K562 (cell line): Measurements from ENCODE around the gene POLR2H. TPM values are rescaled to one million over a fixed set of nuclear protein-coding genes. Genes with fewer than 3 reads are reported as not detected.
A peak's percentile ranks its signal among the peaks of the same experiment; 100 is the strongest.

Source experiments
- BCL6 ChIP-seq: fragments of 250-450 bp; sonication (Bioruptor Pico); IDR thresholded peaks from 2 replicates; pipeline ENCODE4 v1.4.0; 2020
- EP300 ChIP-seq: IDR thresholded peaks from 2 replicates; pipeline ENCODE4 v1.6.1; 2012; ENCODE audit warnings: low read length, improper control_type of control experiment
- FOXA1 ChIP-seq: fragments of 450-650 bp; IDR thresholded peaks from 2 replicates; pipeline ENCODE4 v1.6.1; 2016; ENCODE audit warnings: mild to moderate bottlenecking, borderline replicate concordance
- HMG20B ChIP-seq: fragments of 250-450 bp; sonication (Bioruptor Pico); IDR thresholded peaks from 2 replicates; pipeline ENCODE4 v1.5.0; 2021; ENCODE audit warnings: mild to moderate bottlenecking
- HNRNPLL ChIP-seq: fragments of 200-400 bp; formaldehyde crosslinking; IDR thresholded peaks from 2 replicates; pipeline ENCODE4 v1.6.1; 2017; ENCODE audit warnings: low read length, low read depth, mild to moderate bottlenecking; ENCODE audit not compliant: poor library complexity, severe bottlenecking
- KAT8 ChIP-seq: fragments of 450-650 bp; IDR thresholded peaks from 2 replicates; pipeline ENCODE4 v1.6.1; 2016; ENCODE audit warnings: low read depth, mild to moderate bottlenecking
- KLF16 ChIP-seq: IDR thresholded peaks from 2 replicates; pipeline ENCODE4 v1.6.1; 2016; ENCODE audit warnings: antibody characterized with exemption
- KLF6 ChIP-seq: fragments of 250-450 bp; sonication (Bioruptor Pico); IDR thresholded peaks from 2 replicates; pipeline ENCODE4 v1.4.0; 2020; ENCODE audit warnings: mild to moderate bottlenecking, moderate library complexity, borderline replicate concordance
- MEF2D ChIP-seq: conservative IDR thresholded peaks from 2 replicates; pipeline ENCODE4 v1.6.1; 2016; ENCODE audit warnings: low read depth, missing genetic modification characterization, missing compliant biosample characterization
- PTBP1 ChIP-seq: fragments of 200-400 bp; formaldehyde crosslinking; IDR thresholded peaks from 2 replicates; pipeline ENCODE4 v1.6.1; 2017; ENCODE audit warnings: low read depth, low read length
- TGIF2 ChIP-seq: sonication (generic); formaldehyde crosslinking; IDR thresholded peaks from 2 replicates; pipeline ENCODE4 v1.8.1; 2022; ENCODE audit warnings: mild to moderate bottlenecking, missing genetic modification reagents, moderate library complexity
- ZBED1 ChIP-seq: IDR thresholded peaks from 2 replicates; pipeline ENCODE4 v1.6.1; 2014
- ZC3H11A ChIP-seq: IDR thresholded peaks from 2 replicates; pipeline ENCODE4 v1.6.1; 2012; ENCODE audit warnings: low read depth, low read length, improper control_type of control experiment
- ZKSCAN3 ChIP-seq: fragments of 250-450 bp; sonication (Bioruptor Pico); IDR thresholded peaks from 2 replicates; pipeline ENCODE4 v1.4.0; 2020
- ZNF174 ChIP-seq: fragments of 250-450 bp; sonication (Bioruptor Pico); IDR thresholded peaks from 2 replicates; pipeline ENCODE4 v1.4.0; 2020; ENCODE audit warnings: mild to moderate bottlenecking
- ZNF644 ChIP-seq: fragments of 200-800 bp; sonication (Bioruptor generic); IDR thresholded peaks from 2 replicates; pipeline ENCODE4 v1.6.1; 2016; ENCODE audit warnings: low read depth, missing genetic modification characterization, missing compliant biosample characterization
- ZNF695 ChIP-seq: fragments of 450-650 bp; formaldehyde crosslinking; IDR thresholded peaks from 2 replicates; pipeline ENCODE4 v1.4.0; 2020; ENCODE audit warnings: mild to moderate bottlenecking, moderate library complexity
- ZSCAN32 ChIP-seq: fragments of 450-650 bp; formaldehyde crosslinking; IDR thresholded peaks from 2 replicates; pipeline ENCODE4 v1.4.0; 2020; ENCODE audit warnings: mild to moderate bottlenecking, moderate library complexity
- polyA plus RNA-seq, 8 experiments: library from polyadenylated mRNA; depleted of rRNA in 4 of 8; stranded (reverse) in 5 of 8; unstranded in 3 of 8; fragments of >200 nt; fragmentation: Nextera tagmentation in 2 of 8; fragmentation: Illumina TruSeq in 1 of 8; extraction: Ambion mirVana in 2 of 8; extraction: Trizol in 1 of 8; gene quantifications; 2 replicates each; pipeline versions ENCODE4 v1.2.1 to v1.2.3, GENCODE V29; 2011 to 2014; ENCODE audit warnings: inconsistent platforms in 1 of 8, missing spikeins in 1 of 8
- total RNA-seq, 7 experiments: library from RNA; depleted of rRNA in 6 of 7; stranded (reverse); fragments of >200 nt in 6 of 7; fragmentation: Illumina TruSeq in 2 of 7; extraction: Trizol in 2 of 7; gene quantifications; 2 replicates each; pipeline versions ENCODE4 v1.2.1 to v1.2.3, GENCODE V29; 2011 to 2021; ENCODE audit warnings: low replicate concordance in 1 of 7
- TF ChIP-seq, protein P1 (sequence below): fragments of 450-650 bp; formaldehyde crosslinking; IDR thresholded peaks from 2 replicates; pipeline ENCODE4 v1.4.0; 2020; ENCODE audit warnings: mild to moderate bottlenecking
- TF ChIP-seq, protein P2 (sequence below): sonication (generic); formaldehyde crosslinking; IDR thresholded peaks from 2 replicates; pipeline ENCODE4 v1.8.0; 2022; ENCODE audit warnings: missing genetic modification reagents, mild to moderate bottlenecking, moderate library complexity, borderline replicate concordance
- TF ChIP-seq, protein P3 (sequence below): fragments of 450-650 bp; IDR thresholded peaks from 2 replicates; pipeline ENCODE4 v1.6.1; 2014; ENCODE audit warnings: low read depth, mild to moderate bottlenecking, moderate library complexity, borderline replicate concordance
- TF ChIP-seq, protein P4 (sequence below): fragments of 250-450 bp; sonication (Bioruptor Pico); IDR thresholded peaks from 2 replicates; pipeline ENCODE4 v1.8.0; 2021; ENCODE audit warnings: moderate library complexity, mild to moderate bottlenecking, inconsistent platforms

Gene POLR2H
- total and polyA plus RNA-seq, 9 of the 15 experiments (the other 6 are each of a cell fraction or from before 2014, with no cell fraction given) = 128 to 512 (median 220) TPM

DNA sequence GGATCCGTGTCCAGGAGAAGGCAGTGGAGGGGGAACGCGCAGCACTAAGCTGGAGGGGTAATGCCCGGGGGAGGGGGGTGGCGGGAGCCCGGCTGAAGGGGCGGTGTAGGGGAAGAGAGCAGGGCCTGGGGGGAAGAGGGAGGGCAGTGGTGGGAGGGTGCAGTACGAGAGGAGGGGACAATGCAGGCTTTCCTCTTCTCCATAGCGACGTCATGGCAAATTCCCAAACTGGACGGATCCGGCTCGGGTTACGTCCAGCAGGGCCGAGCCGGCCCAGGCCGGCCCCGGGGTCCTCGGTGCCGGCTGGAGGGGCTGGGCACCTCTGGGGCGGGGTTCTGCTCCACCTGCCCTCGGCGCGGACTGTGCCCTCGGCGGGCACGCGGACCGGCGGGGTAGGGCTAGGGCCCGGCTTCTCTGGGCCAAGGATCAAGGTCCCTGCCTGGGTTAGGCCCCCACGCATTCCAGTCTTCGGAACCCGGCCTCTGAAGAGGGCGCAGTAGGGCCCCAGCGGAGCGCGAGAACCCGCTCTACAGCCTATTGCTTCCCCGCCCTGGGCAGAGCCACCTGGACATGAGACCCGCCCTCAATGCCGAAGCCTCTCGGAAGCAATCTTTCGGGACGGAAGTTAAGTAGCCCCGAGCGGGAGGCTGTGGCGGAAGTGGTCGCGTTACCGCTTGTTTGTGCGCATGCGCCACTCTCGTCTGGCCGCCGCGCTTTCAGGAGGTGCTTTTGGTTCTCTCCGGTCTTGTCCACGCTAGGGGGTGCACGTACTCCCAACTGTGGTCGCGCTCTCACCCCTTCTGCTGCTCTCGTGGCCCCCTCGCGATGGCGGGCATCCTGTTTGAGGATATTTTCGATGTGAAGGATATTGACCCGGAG lies 1.4 kb downstream of the POLR2H start (continued):
- TF ChIP-seq, protein P1, sequence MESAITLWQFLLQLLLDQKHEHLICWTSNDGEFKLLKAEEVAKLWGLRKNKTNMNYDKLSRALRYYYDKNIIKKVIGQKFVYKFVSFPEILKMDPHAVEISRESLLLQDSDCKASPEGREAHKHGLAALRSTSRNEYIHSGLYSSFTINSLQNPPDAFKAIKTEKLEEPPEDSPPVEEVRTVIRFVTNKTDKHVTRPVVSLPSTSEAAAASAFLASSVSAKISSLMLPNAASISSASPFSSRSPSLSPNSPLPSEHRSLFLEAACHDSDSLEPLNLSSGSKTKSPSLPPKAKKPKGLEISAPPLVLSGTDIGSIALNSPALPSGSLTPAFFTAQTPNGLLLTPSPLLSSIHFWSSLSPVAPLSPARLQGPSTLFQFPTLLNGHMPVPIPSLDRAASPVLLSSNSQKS (CRISPR knock-in tag) = 0 out of 2 replicates have a peak, but pooled peaks have one; percentile 44
- peak; percentile 97 for TF ChIP-seq KLF16
- TF ChIP-seq ZNF695 = no peak
- TF ChIP-seq KAT8 = no peak
- TF ChIP-seq, protein P2, sequence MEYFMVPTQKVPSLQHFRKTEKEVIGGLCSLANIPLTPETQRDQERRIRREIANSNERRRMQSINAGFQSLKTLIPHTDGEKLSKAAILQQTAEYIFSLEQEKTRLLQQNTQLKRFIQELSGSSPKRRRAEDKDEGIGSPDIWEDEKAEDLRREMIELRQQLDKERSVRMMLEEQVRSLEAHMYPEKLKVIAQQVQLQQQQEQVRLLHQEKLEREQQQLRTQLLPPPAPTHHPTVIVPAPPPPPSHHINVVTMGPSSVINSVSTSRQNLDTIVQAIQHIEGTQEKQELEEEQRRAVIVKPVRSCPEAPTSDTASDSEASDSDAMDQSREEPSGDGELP (CRISPR knock-in tag) = peak; percentile 96
- TF ChIP-seq EP300 = no peak
- TF ChIP-seq, protein P3, sequence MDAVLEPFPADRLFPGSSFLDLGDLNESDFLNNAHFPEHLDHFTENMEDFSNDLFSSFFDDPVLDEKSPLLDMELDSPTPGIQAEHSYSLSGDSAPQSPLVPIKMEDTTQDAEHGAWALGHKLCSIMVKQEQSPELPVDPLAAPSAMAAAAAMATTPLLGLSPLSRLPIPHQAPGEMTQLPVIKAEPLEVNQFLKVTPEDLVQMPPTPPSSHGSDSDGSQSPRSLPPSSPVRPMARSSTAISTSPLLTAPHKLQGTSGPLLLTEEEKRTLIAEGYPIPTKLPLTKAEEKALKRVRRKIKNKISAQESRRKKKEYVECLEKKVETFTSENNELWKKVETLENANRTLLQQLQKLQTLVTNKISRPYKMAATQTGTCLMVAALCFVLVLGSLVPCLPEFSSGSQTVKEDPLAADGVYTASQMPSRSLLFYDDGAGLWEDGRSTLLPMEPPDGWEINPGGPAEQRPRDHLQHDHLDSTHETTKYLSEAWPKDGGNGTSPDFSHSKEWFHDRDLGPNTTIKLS = peak; percentile 68; the same call in 1 of the 2 replicates
- TF ChIP-seq PTBP1 = no peak
- no peak for TF ChIP-seq ZC3H11A
- no peak for TF ChIP-seq ZNF644
- no peak for TF ChIP-seq HNRNPLL
- TF ChIP-seq, protein P4, sequence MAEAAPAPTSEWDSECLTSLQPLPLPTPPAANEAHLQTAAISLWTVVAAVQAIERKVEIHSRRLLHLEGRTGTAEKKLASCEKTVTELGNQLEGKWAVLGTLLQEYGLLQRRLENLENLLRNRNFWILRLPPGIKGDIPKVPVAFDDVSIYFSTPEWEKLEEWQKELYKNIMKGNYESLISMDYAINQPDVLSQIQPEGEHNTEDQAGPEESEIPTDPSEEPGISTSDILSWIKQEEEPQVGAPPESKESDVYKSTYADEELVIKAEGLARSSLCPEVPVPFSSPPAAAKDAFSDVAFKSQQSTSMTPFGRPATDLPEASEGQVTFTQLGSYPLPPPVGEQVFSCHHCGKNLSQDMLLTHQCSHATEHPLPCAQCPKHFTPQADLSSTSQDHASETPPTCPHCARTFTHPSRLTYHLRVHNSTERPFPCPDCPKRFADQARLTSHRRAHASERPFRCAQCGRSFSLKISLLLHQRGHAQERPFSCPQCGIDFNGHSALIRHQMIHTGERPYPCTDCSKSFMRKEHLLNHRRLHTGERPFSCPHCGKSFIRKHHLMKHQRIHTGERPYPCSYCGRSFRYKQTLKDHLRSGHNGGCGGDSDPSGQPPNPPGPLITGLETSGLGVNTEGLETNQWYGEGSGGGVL = no peak
- no peak for TF ChIP-seq ZBED1
- TF ChIP-seq ZSCAN32 (CRISPR knock-in tag) = no peak
- no peak for TF ChIP-seq ZNF174
- no peak for TF ChIP-seq KLF6 (CRISPR knock-in tag)
- no peak for TF ChIP-seq TGIF2 (CRISPR knock-in tag)
- no peak for TF ChIP-seq BCL6 (CRISPR knock-in tag)
- no peak for TF ChIP-seq MEF2D (tag)
- TF ChIP-seq ZKSCAN3 = no peak
- TF ChIP-seq FOXA1 = no peak
- no peak for TF ChIP-seq HMG20B
